Measurements from ENCODE around the gene PAX5. TPM values are rescaled to one million over a fixed set of nuclear protein-coding genes. Genes with fewer than 3 reads are reported as not detected.

The PAX5 gene
- total RNA-seq, 2 experiments from 2014 or later, result 0.95 to 1.1 TPM

- CTCF ChIA-PET, result interaction anchor here (1.2 kb wide), 1 partner anchor 39 kb away, joined by 4 read pairs; no protein-coding TSS in a partner anchor
- Mint-ChIP-seq H3K4me1 (ENCODE audit: low read depth) (no peaks in the 10 kb centered on the region), H3K27me3 (no peaks in the 10 kb centered on the region), H3K36me3 (ENCODE audit: low read depth) (no peaks in the 10 kb centered on the region), H3K9me3 (no peaks in the 10 kb centered on the region), H3K27ac (no peak overlapping the region), H3K4me3 (no peak overlapping the region)
- POLR2A ChIA-PET, result no interaction called here
- no peak for TF ChIP-seq CTCF (IDR thresholded peaks at IDR 0.05)
- DNase-seq (no peak), ATAC-seq (no peak)
- intact Hi-C loops (cut with micrococcal nuclease), result no loop called here
These were observed 206.5 kb downstream of the PAX5 start for GRCh38 chr9:36827593-36827992.

- H3K36me3 Mint-ChIP-seq (ENCODE audit: low read depth), result no peaks in the 10 kb centered on the region
- ATAC-seq (no peak), DNase-seq (no peak)
- H3K4me3 Mint-ChIP-seq, result no peak overlapping the region
- no peaks in the 10 kb centered on the region for H3K9me3 Mint-ChIP-seq
- H3K27me3 Mint-ChIP-seq, result no peaks in the 10 kb centered on the region
- intact Hi-C loops (cut with micrococcal nuclease), result no loop called here
- TF ChIP-seq CTCF (IDR thresholded peaks at IDR 0.05), result no peak
- no peak overlapping the region for H3K27ac Mint-ChIP-seq
- H3K4me1 Mint-ChIP-seq (ENCODE audit: low read depth), result no peaks in the 10 kb centered on the region
- ChIA-PET POLR2A (no interaction called here), CTCF (no interaction called here)
These were observed 207.5 kb downstream of the PAX5 start for GRCh38 chr9:36826581-36826980.

GRCh38 chr9:36825179-36825578 is 208.9 kb downstream of the PAX5 start:
- ChIA-PET CTCF (no interaction called here), POLR2A (no interaction called here)
- intact Hi-C loops (cut with micrococcal nuclease), result no loop called here
- ATAC-seq, result no peak
- H3K4me1 Mint-ChIP-seq (ENCODE audit: low read depth), result no peaks in the 10 kb centered on the region
- peaks cover 2% of the 10 kb centered on the region for H3K27me3 Mint-ChIP-seq
- no peak overlapping the region for H3K4me3 Mint-ChIP-seq
- TF ChIP-seq CTCF (IDR thresholded peaks at IDR 0.05), result no peak
- H3K9me3 Mint-ChIP-seq, result no peaks in the 10 kb centered on the region
- no peak overlapping the region for H3K27ac Mint-ChIP-seq
- no peaks in the 10 kb centered on the region for H3K36me3 Mint-ChIP-seq (ENCODE audit: low read depth)
- no peak for DNase-seq

- Mint-ChIP-seq H3K9me3 (no peaks in the 10 kb centered on the region), H3K27ac (no peak overlapping the region), H3K4me1 (ENCODE audit: low read depth) (no peaks in the 10 kb centered on the region), H3K36me3 (ENCODE audit: low read depth) (no peaks in the 10 kb centered on the region), H3K27me3 (peaks cover 7% of the 10 kb centered on the region), H3K4me3 (no peak overlapping the region)
- no peak for ATAC-seq
- no peak for DNase-seq
- ChIA-PET CTCF (no interaction called here), POLR2A (no interaction called here)
- intact Hi-C loops (cut with micrococcal nuclease), result no loop called here
- TF ChIP-seq CTCF (IDR thresholded peaks at IDR 0.05), result no peak
These were observed 210.1 kb downstream of the PAX5 start for GRCh38 chr9:36823934-36824333.

GRCh38 chr9:36823466-36823865 is 210.6 kb downstream of the PAX5 start:
- Mint-ChIP-seq H3K36me3 (ENCODE audit: low read depth) (no peaks in the 10 kb centered on the region), H3K4me3 (no peak overlapping the region), H3K27me3 (peaks cover 11% of the 10 kb centered on the region), H3K9me3 (no peaks in the 10 kb centered on the region), H3K27ac (no peak overlapping the region), H3K4me1 (ENCODE audit: low read depth) (peaks cover 3% of the 10 kb centered on the region)
- no peak for TF ChIP-seq CTCF (IDR thresholded peaks at IDR 0.05)
- DNase-seq, result no peak
- ATAC-seq, result no peak
- ChIA-PET CTCF (no interaction called here), POLR2A (no interaction called here)
- intact Hi-C loops (cut with micrococcal nuclease), result no loop called here
